Activated CD4-positive, alpha-beta T cell treated with anti-CD3 and anti-CD28 coated beads, Interleukin-2, amount 50 U/mL, for 48 hours (primary cell): Measurements from ENCODE around the gene IL1RAPL1.

ENCODE experiments used
- DNase-seq, 2 experiments: peaks; one replicate each; pipeline ENCODE4 v3.0.0-alpha.2; 2020

IL1RAPL1 gene

DNA sequence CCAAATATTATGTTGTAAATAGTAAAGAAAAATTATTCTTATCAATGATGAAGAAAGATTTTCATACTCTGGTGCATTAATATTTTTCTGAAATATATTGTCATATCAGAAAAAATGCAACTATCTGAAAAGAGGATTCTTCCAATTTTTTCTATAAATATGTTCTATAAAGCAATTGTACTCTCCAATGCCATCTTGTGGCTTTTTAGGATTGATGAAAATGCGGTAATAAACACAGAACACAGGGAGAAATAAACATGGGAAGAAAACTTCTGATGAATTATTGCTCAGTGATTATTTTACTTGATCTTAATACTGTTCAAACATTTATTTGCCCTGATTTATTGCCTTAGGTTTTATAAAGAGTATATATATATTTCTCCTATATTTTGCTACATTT, 215.4 kb downstream of the IL1RAPL1 start:
- no peak for DNase-seq

DNA sequence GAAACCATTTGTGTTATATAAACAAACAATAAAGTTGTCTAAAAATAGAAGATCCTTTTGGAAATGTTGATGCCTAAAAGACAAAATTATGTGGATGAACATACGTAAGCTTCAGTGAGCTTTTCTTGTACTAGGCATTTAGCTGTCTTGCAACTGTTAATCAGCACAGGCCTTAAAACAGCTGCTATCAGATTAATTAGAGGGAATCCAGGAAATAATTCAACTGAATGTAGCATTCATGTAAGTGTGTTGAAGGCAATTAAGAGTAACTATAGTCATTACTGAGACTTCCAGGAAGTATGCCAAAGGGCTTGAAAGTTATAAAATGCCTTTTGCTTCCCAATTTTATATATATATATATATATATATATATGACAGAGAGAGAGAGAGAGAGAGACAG, 248.7 kb downstream of the IL1RAPL1 start:
- no peak for DNase-seq

DNA sequence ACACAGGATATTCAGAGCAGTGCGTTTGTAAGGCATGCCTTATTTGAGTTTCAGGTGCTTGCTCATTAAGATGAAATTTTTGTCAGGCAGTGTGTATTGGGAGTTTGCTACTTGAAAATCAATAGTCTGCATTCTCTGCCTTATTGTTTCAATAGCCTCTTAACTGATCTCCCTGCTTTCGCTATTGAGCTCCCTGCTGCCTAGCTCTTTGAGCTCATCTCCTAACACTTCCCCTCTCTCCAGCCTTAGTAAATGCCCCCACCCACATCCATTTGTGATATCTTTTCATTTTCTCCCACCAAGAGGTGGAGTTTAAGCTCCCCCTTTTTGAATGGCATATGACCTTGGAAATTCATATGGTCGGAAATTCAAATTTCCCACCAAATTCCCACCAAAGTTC, 256.6 kb downstream of the IL1RAPL1 start:
- DNase-seq, result no peak

GRCh38 chrX:28847423-28847822, 260.2 kb downstream of the IL1RAPL1 start:
- DNase-seq, result no peak

DNA sequence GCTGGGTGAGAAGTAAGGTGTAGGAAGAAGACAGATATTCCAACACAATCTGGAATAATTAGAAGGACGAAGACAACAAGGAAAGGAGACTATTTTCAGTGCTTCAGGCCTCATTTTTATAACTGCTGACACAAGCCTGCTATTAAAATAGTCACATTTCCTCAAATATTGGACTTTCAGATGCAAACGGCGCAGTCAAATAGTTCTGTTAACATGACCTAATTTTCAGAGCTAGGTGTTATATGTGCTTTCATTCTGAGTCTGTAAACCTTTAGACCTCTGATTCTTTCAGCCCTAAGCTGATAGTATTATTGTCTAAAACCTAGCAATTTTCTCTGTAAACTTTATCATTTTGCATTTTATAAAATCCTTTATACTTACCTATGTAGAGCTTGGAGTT, 261.5 kb downstream of the IL1RAPL1 start:
- no peak for DNase-seq

GRCh38 chrX:28850955-28851354, 263.7 kb downstream of the IL1RAPL1 start:
- DNase-seq, result no peak

- no peak for DNase-seq
Measured at GRCh38 chrX:28851871-28852270, 264.6 kb downstream of the IL1RAPL1 start.

- DNase-seq, result no peak
Measured at GRCh38 chrX:28854637-28855036, 267.4 kb downstream of the IL1RAPL1 start.

DNA sequence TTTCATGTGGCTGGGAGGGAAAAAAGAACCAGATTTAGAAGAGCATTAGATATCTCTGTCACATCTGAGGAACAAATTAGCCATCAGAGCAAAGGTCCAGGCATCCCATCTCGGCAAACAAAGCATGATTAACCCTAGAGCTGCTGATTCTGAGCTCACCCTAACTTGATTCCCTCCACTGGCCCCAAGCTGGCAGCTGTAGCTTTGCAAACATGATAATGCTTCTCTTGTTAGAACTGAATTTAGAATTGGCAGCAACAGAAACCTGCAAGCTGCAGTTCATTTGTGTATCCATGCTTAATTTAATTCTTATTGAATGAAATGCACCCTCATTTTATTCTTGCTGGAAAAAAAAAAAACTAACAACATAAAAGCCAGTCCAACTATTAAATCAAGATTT, 289.2 kb downstream of the IL1RAPL1 start:
- DNase-seq, result no peak

DNA sequence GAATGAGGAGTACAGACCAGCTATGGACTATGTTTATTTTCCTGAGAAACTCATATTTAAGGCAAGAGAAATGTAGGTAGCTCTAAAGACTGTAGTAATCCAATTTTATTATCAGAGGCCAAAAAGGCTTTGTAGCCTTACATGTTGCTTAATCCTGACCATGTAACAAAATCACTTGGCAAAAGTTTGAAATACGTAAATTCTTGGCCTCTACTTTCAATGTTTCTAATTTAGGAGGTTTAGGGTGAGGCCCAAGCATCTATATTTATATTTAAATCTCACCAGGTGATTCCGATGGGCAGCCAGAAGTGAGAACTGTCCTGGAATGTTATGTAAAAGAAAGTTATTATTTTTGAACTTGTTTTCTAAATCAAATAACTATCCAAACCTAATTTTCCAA, 289.7 kb downstream of the IL1RAPL1 start:
- DNase-seq, result no peak

DNA sequence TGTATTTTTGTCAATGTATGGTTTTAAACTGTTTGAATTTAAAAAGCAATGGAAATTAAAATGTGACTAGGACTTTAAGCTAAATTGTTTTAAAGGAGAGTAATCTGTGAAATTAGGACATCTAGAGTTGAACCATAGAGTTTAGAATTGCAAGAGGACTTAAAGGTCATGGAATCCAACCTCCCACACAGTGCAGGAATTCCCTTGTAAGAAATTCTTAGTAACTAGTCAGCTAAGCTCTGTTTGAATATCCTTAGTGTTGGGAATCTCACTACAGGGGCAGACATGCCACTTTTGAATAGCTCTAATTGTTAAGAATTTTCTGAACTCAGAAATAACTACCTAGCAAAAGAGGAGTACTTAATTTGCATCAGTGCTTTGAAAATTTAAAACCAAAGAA, 292.9 kb downstream of the IL1RAPL1 start:
- DNase-seq, result no peak

DNA sequence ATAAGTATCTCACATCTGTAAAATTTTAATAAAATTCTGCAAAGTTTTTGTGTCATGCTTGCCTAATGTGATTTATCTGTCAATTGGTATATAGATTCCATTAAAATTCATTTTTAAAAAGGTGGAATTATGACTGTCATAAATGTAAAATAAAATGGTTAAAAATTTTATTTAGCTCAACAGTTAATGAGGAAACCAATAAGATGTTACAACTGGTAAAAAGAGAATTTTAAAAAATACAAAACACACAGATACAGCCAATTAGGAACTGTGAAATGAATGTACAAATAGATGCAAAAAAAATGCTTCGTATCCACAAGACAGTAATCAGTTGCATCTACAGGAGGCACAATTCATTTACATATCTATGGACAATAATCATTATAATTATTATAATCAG, 297.6 kb downstream of the IL1RAPL1 start:
- DNase-seq, result no peak

GRCh38 chrX:28888416-28888815, 301.2 kb downstream of the IL1RAPL1 start:
- DNase-seq, result no peak

DNA sequence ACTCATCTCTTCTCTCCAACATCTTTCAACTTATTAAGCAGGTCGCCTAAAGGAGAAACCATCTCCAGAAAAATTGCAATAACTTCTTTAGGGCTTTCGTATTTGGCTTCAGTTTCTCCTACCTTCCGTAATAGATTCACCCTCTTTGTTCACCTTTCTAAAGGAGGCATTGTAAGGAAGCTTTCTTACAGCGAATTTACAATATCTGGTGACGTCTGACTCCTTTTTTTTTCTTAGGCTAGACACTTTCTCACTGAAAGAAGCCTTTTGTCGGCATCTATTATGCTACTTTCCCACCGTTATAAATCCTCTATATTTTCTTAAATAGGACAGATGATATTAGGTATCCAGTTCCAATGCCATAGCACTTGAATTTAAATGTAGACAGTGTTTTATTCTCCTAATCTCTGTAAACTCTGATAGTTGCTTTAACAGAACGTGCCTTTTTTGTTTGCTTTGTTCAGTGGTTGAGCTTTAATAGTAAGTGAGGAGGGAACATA, 302.4 kb downstream of the IL1RAPL1 start:
- no peak for DNase-seq

DNA sequence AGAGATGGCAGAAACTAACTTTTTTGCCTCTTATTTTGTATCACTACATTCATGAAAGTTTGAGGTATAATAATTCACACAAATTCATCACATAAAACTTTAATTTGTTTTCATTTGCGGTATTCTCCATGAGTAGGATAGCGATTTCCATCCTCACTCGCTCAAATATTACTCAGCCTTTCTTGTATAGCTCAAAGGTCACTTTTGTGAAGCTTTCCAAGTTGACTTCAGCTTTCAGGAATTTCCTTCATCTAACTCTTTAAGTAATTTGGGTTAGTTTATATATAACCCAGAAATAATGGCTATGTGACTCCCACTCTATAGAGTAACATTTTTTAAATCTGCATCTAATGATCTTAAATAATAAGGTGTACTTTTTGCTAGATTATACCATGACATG, 314.4 kb downstream of the IL1RAPL1 start:
- DNase-seq, result no peak

DNA sequence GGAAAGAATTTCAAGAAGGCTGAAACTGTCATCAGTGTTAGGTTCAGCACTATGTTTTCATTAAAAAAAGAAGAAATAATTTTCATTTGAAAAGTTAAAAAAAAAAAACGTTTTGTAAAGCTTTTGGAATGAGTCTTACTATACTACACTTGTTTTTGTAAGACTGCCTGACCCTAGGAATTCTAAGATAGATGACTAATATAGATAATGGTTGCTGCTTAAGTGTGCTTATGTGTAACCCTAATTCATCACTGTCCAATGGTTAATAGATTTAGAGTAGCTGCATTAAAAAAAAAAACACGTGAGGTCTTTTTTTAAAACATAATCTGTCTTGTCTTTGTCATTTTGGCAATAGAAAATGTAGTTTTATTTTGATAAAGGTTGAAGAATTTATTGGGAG, 323.2 kb downstream of the IL1RAPL1 start:
- DNase-seq, result no peak

- DNase-seq, result no peak
Measured at GRCh38 chrX:28920153-28920943, 333.1 kb downstream of the IL1RAPL1 start.

DNA sequence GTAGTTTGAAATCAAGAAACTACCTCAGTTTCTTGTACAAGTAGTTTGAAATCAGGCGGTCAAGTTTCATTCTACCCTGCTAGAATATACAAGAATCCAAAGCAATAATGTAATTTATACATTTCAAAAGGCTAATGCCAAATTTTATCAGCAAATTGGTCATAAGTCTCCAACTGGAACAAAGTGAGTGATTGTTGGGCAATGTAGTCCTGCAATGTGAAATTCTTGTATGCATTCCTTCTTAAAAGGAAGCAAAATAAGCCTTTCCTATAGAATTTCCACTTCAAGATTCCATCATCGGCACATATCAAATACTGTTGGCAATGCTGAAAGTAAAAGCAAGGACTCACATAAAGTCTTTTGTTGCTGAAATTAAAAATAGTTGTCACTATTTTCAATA, 334.9 kb downstream of the IL1RAPL1 start:
- DNase-seq, result no peak

- no peak for DNase-seq
Measured at GRCh38 chrX:28946846-28947245, 359.6 kb downstream of the IL1RAPL1 start.

DNA sequence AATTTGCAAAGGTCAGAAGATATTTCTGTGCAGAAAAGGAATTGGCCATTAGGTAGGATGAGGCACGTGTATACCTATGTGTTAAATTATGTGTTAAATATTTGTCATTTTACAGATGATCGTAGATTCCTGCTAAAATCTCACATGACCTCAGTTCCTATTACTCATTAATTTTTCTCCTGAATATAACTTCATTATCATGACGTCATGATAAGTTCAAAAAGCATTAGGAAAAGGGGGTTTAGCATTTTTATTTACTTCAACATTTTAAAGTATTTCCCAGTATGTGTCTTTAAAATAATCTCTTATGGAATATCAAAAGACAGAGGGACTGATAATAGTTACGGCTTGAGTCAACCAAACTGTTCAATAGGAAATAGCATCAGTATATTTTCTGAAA, 372.8 kb downstream of the IL1RAPL1 start:
- no peak for DNase-seq

- DNase-seq, result no peak
Measured at GRCh38 chrX:28966331-28966730, 379.1 kb downstream of the IL1RAPL1 start.

DNA sequence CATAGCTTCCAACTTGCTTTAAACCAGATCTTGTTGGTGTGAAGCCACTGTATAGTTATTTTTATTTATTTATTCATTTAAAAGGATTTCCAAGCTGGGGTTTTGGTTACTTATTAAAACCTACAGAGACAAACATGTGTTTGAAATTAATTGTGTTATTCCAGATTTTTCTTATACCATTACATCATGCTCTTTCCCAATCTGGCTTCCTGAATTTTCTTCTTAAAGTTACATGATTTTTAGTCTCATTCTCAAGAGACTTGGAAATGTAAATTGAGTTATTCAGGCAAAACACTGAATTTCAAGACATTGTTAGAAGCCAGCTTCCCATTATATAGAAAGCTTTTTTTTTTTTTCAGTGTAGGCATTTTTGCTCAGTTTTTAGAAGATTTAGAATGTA, 381.9 kb downstream of the IL1RAPL1 start:
- no peak for DNase-seq

- DNase-seq, result no peak
Measured at GRCh38 chrX:28979877-28980276, 392.6 kb downstream of the IL1RAPL1 start.

DNA sequence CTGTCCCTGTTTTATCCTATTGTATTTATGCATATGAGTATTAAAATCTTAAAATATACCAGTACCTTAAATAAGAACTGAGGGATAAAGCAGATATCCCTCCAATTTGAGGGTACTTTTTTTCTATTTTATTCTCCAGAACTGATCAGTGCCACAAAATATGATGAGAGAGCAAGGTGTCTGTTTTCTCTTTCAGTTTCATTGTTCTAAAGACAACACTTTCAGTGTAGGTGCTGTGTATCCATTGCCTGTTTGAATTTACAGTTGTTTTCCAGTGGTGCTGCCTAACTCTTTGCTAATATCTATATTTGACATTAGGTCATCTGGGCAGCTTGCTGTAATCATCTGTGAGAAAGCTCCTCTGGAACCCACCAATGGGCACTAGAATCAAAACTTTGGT, 394.7 kb downstream of the IL1RAPL1 start:
- no peak for DNase-seq

DNA sequence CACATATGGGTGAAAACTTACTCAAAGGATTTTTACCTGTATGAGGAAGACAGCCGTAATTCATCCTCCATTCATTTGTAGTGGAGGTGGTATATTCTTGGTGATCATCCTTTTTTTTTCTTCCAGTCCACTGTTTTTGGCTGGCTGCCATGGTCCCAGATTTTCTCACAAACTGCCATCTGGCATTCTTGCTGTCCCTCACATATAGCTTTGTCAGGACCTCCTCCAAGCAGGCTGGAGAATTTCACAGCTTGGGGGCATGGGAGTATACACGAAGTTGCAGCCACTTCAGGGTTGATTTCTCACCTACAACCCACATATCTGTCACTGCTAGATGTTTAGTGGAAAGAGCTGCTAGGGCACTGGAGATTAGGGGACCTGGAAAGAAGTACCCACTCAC, 401.0 kb downstream of the IL1RAPL1 start:
- DNase-seq, result no peak
